ENCODE data around the gene CFAP46.

- TF ChIP-seq, protein P1, sequence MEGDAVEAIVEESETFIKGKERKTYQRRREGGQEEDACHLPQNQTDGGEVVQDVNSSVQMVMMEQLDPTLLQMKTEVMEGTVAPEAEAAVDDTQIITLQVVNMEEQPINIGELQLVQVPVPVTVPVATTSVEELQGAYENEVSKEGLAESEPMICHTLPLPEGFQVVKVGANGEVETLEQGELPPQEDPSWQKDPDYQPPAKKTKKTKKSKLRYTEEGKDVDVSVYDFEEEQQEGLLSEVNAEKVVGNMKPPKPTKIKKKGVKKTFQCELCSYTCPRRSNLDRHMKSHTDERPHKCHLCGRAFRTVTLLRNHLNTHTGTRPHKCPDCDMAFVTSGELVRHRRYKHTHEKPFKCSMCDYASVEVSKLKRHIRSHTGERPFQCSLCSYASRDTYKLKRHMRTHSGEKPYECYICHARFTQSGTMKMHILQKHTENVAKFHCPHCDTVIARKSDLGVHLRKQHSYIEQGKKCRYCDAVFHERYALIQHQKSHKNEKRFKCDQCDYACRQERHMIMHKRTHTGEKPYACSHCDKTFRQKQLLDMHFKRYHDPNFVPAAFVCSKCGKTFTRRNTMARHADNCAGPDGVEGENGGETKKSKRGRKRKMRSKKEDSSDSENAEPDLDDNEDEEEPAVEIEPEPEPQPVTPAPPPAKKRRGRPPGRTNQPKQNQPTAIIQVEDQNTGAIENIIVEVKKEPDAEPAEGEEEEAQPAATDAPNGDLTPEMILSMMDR (IDR thresholded peaks at IDR 0.05): no peak
- no peak for TF ChIP-seq POLR2A (IDR thresholded peaks at IDR 0.05)
- no peak for TF ChIP-seq EP300 (IDR thresholded peaks at IDR 0.05)
- no peak for TF ChIP-seq POLR2AphosphoS5 (IDR thresholded peaks at IDR 0.05)
Observed at GRCh38 chr10:132865851-132866600, 76.3 kb downstream of the CFAP46 start.

All from upper lobe of left lung (tissue), 4 donors.